22Rv1 (cell line): ENCODE measurements around the gene ZNF516.

ENCODE experiments used
- CTCF ChIP-seq: fragments of 450-650 bp; IDR thresholded peaks from 2 replicates; pipeline ENCODE4 v1.5.1; 2017; ENCODE audit warnings: mild to moderate bottlenecking
- ZFX ChIP-seq: fragments of 450-650 bp; IDR thresholded peaks from 2 replicates; pipeline ENCODE4 v1.6.1; 2017; ENCODE audit warnings: antibody characterized with exemption, borderline replicate concordance

GRCh38 chr18:76339246-76339620, 155.8 kb downstream of the ZNF516 start:
- no peak for TF ChIP-seq CTCF
- no peak for TF ChIP-seq ZFX
